Right cardiac atrium (tissue), 5 donors: ENCODE data around the gene CFAP74. TPM values are rescaled to one million over a fixed set of nuclear protein-coding genes. Genes with fewer than 3 reads are reported as not detected.

Source experiments
- ATAC-seq, 2 donors: fragments of 200-7000 bp; cut with Tn5 transposase; one replicate each; pipeline versions ENCODE4 v1.8.0 to v1.9.1; 2020; ENCODE audit warnings: moderate library complexity in 2 of 2, mild to moderate bottlenecking in 1 of 2
- DNase-seq, 3 donors: peaks; one replicate each; pipeline ENCODE4 v3.0.0-alpha.2; 2020
- H3K27ac ChIP-seq: one replicate; pipeline ENCODE4 v1.5.1; 2013; ENCODE audit warnings: mild to moderate bottlenecking, low read length, control low read depth, moderate library complexity
- H3K27me3 ChIP-seq: one replicate; pipeline ENCODE4 v1.6.1; 2013; ENCODE audit not compliant: control insufficient read depth, insufficient read depth
- H3K4me1 ChIP-seq: one replicate; pipeline ENCODE4 v1.6.1; 2013; ENCODE audit warnings: low read length; ENCODE audit not compliant: control insufficient read depth, insufficient read depth
- H3K4me3 ChIP-seq: one replicate; pipeline ENCODE4 v1.5.1; 2013; ENCODE audit warnings: low read length, control low read depth
- H3K9me3 ChIP-seq: one replicate; pipeline ENCODE4 v1.6.1; 2013; ENCODE audit warnings: low read length; ENCODE audit not compliant: control insufficient read depth
- WGBS: extraction: QIAGEN DNeasy Blood & Tissue Kit; methylation state at CpG from one replicate; pipeline ENCODE4 v1.1.7; 2013; 5-methylcytosine and 5-hydroxymethylcytosine counted together
- intact Hi-C, 4 donors: fragments of 100-400 bp; cut with DNase I; formaldehyde crosslinking; loops; one replicate each; pipeline versions ENCODE4 v1.11.0 to v1.14.0; 2022 to 2023
- polyA plus RNA-seq: library from polyadenylated mRNA; stranded (reverse); fragments of 200-250 nt; gene quantifications from one replicate; pipeline ENCODE4 v1.2.3, GENCODE V29; 2013
- total RNA-seq, 4 donors: library from RNA; stranded (reverse); fragmentation: NEBNext Ultra II Directional; extraction: Animal tissue kit (Norgen Biotek cat#: 25700); gene quantifications; one replicate each; pipeline ENCODE4 v1.2.1, GENCODE V29; 2021
- donor health status: healthy with polysubstance abuse.
- donor health status: DM: no; HTN: yes; CAD: no.
- donor health status: DM: no; HTN: no; CAD: no.
- donor health status: DM: no; HTN: yes; CAD: no; lungs with severe emphysema.
- donor health status: DM: yes; HTN: yes; CAD: no.

The CFAP74 gene
- total and polyA plus RNA-seq, 5 donors = 0.11 TPM; not detected in 4

DNA sequence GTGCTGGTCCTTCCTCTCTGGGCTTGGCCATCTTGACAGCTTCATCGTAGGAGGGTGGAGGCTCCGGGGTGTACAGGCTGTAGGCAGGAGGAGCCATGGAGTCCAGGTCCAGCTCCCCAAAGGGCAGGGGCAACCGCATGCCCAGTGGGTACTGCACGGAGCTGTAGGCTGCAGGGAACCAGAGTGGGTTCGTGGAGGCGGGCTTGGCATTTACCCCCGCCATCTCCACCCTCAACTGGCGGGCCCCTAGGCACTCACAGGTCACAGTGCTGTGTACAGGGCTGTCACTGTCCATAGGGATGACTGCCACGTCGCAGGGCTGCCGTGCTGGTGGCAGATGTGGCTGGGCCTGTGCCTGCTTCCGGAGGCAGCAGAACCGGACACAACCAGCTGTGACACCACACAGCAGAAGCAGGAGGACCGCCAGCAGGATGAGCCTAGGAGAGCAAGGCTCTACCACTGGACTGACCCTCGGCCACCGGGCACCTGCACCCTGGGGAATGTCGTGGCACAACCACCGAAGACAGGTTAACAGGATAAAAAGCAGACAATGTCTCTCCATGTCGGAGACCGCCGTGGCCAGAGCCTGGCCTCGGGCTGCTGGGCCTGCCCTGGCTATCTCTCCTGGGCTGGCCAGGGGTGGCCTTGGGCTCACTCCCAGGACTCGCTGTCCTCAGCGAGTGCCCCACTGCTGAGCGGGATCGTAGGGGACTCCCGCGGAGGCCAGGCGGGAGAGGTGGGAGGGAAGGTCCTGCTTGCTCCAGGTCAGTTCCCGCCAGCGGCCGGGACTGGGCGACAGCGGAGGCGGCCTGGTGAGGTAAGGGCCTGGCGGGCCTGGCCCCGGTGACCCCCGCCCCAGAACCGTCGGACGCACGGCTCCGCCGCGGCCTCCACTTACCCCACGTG lies 85.3 kb downstream of the CFAP74 start:
- H3K27me3 ChIP-seq = no peaks in the 10 kb centered on the region
- intact Hi-C loops = no loop called here
- H3K4me3 ChIP-seq = peak overlapping the region; percentile 40
- DNase-seq = peak in 2 of 3 donors; percentile 64 to 68
- H3K9me3 ChIP-seq = no peaks in the 10 kb centered on the region
- no peak for ATAC-seq
- WGBS = 48% methylated on average over 46 of the region's 46 CpGs
- no peaks in the 10 kb centered on the region for H3K4me1 ChIP-seq
- H3K27ac ChIP-seq = no peak overlapping the region

DNA sequence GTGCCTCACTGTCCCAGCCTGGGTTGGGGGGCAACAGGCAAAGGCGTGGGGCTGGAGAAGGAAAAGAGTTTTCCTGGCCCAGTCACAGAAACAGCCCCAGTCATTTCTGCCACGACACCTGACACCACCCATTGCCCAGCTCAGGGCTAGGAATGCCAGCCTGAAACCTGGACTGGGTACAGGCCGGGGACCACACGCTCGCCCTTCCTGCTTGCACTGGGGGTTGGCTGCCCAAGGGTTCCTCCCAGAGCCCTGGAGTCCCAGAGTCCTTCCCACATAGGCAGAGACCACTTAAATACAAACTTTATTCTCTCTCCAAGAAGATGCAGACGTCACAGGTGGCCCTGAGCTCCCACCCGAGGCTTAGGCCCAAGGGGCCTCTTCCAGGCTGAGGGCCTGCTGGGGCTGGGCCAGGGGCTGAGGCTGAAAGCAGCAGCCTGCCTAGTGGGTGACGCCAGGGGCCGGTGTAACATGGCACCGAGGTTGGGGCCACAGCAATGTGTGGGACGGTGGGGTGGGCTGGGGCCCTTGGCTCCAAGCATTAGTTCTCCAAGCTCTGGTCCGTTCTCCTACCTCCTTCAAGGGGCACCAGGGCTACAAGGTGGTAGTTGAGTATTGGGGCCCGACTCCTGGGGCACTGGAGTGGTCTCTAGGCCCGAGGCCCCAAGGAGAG lies 86.1 kb downstream of the CFAP74 start:
- Histone ChIP-seq H3K9me3 (no peaks in the 10 kb centered on the region), H3K4me3 (no peak overlapping the region), H3K27me3 (no peaks in the 10 kb centered on the region), H3K4me1 (no peaks in the 10 kb centered on the region), H3K27ac (no peak overlapping the region)
- ATAC-seq = no peak
- intact Hi-C loops = no loop called here
- WGBS = 94% methylated on average over 14 of the region's 14 CpGs
- peak in 2 of 3 donors; percentile 42 to 55 for DNase-seq

DNA sequence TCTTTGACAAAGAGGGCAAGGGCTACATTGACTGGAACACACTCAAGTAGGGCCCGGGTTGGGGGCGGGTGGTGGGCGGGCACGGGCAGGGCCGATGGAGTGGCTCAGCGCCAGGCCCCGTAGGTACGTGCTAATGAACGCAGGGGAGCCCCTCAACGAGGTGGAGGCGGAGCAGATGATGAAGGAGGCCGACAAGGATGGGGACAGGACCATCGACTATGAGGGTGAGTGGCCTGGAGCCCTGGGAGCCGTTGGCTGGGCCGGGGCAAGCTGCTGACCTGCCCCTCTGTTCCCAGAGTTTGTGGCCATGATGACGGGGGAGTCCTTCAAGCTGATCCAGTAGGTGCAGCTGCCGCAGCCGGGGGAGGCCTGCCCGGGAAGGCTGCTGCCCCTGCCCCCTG lies 86.7 kb downstream of the CFAP74 start:
- WGBS = 86% methylated on average over 19 of the region's 19 CpGs
- intact Hi-C loops = no loop called here
- Histone ChIP-seq H3K27me3 (no peaks in the 10 kb centered on the region), H3K4me3 (no peak overlapping the region), H3K4me1 (no peaks in the 10 kb centered on the region), H3K27ac (no peak overlapping the region), H3K9me3 (no peaks in the 10 kb centered on the region)
- no peak for ATAC-seq
- peak in 2 of 3 donors; percentile 54 to 60 for DNase-seq

DNA sequence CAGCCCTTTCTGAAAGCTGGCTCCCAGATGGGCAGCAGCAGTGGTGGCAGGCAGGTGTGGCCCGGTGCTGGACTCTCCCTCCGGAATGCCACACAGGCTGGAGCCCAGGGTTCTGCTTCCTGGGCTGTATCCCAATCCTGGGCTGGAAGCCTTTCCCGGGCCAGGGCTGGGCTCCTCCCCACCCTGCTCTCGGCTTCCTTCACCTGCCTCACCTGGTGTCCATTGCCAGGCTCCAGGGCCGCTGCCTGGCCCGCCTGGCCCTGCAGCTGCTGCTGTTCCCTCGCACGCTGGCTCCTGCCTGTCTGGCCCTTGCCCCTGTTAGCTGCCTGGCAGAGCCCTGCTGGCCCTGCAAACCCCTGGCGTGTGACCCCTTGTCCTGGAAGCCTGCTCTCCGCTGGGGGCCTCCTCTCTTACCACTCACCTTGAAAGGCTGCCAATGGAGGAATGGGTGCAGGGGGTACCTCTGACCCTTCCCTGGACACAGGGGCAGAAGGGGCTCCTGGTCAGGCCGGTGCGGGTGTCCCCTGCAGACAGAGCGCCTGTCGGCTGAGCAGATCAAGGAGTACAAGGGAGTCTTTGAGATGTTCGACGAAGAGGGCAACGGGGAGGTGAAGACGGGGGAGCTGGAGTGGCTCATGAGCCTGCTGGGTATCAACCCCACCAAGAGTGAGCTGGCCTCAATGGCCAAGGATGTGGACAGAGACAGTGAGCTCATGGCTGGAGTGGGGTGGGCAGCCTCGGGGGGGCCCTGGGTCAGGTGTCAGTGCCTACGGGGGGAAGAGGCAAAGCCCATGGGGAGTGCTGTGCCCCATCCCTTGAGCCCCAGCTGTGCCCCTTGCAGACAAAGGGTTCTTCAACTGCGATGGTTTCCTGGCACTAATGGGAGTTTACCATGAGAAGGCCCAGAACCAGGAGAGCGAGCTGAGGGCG lies 87.4 kb downstream of the CFAP74 start:
- DNase-seq (peak in 2 of 3 donors; percentile 41 to 56), ATAC-seq (no peak)
- intact Hi-C loops = no loop called here
- Histone ChIP-seq H3K4me3 (no peak overlapping the region), H3K4me1 (no peaks in the 10 kb centered on the region), H3K27me3 (no peaks in the 10 kb centered on the region), H3K27ac (no peak overlapping the region), H3K9me3 (no peaks in the 10 kb centered on the region)
- 93% methylated on average over 23 of the region's 23 CpGs for WGBS

DNA sequence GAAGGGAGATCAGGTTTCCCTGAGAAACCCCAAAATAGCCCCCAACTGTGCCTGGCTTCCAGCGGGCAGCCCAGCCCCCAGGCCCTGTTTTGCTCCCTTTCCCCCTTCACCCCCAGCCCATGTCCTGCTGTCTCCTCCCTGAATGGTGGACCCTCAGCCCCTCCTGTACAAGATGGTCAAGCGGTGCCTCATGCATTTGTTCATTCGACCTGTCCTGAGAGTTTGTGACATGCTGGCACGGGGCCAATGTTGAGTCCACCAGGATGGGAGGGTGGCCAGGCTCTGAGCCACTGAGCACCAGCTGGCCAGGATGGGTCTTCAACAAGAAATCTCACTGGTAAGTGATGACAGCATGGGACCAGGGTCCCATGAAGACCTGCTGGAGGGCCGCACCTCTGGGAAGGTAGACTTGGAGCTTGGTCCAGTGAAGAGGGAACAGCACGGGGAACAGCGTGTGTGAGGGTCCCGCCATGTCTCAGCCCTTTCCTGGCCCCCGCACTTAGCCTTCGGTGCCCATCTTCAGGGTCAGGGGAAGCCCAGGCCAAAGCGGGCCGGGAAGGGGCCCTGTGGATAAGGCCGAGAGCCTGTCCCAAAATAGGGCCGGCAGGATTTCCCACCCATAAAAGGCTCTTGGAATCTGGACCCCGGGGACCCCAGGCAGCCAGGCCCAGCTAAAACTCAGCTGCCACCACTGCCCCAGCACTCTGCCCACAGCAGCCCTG lies 88.5 kb downstream of the CFAP74 start, which contains the start of gene CALML6:
TSS of gene CALML6 (plus strand) at position 290 of the 722 bp plus-strand sequence. CDS start at position 311, 21 bp downstream.
- no peak for ATAC-seq
- DNase-seq = peak in 2 of 3 donors; percentile 54 to 55
- Histone ChIP-seq H3K4me1 (no peaks in the 10 kb centered on the region), H3K27ac (no peak within 1 kb of the TSS), H3K9me3 (no peaks in the 10 kb centered on the region), H3K27me3 (no peaks in the 10 kb centered on the region), H3K4me3 (no peak within 1 kb of the TSS)
- intact Hi-C loops = no loop called here
- 84% methylated on average over 15 of the region's 15 CpGs for WGBS

DNA sequence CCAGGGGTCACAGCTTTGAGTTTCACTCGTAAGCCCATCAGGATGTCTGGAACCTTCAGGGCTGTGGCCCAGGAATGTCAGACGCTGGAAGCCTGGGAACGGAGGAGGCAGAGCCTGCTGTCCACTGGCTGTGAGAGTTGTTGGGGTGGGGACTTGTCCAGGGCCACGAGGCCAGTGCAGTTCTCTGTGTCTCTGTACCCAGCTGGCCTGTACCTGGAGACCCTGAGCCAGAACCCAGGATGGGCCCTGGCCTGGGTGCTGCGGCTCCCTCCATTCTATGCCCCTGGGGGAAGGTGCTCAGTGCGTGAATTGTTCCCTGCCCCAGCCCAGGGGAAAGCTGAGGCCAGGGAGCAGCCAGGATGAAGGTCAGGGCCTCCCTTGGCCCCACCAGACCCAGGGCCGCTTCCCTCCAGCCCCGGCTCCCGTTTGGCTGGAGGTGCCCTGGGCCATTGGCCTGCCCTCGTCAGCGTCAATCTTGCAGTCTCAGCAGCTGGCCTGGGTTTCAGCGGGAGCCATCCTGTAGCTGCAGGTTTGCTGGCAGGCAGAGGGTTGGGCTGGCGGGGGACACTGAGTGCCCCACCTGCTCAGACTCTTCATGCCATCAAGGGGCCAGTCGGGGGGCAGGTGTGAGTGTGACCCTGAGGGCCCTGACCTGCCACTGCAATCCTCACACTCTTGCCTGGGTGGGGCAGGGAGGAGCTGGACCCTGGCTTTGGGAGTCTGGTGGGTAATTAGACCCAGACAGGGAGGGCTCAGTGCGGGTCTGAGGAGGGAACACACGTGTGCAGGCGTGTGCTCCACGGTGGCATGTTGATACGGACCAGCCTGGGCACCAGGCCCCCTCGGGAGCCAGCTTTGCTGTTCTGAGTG lies 89.2 kb downstream of the CFAP74 start:
- H3K4me1 ChIP-seq = no peaks in the 10 kb centered on the region
- H3K4me3 ChIP-seq = no peak overlapping the region
- H3K9me3 ChIP-seq = no peaks in the 10 kb centered on the region
- ATAC-seq = no peak
- WGBS = 65% methylated on average over 20 of the region's 20 CpGs
- intact Hi-C loops = no loop called here
- DNase-seq = peak in 2 of 3 donors; percentile 37 to 53
- H3K27ac ChIP-seq = no peak overlapping the region
- no peaks in the 10 kb centered on the region for H3K27me3 ChIP-seq

DNA sequence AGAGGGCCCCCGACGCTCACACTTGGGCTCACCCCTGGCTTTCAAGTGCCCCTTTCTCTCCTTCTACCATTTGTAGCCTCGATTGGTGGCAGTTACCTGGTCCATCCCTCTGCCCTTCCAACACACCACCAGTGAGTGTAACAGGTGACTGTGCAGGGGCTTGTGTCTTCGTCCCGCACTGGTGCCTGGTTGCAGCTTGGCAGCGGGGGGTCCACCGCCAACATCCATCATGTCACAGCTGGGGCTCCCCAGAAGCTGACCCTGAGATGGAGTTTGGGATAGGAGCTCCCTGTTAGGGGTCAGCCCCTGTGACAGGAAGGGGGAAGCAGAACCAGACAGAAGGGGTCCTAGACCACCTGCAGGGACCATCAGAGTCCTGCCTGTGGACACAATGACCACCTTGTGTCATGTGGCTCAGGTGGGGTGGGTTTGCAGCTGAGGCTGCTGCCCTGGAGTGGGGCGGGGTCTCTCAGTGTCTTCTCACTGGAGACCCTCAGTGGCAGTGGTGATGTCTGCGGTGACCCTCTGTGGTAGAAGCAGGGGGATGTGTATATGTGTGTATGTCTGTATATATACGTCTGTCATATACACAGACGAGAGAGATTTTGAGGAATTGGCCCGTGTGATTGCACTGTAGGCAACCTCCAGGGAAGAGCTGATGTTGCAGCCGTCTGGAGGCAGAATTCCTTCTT lies 92.1 kb downstream of the CFAP74 start:
- Histone ChIP-seq H3K4me1 (no peaks in the 10 kb centered on the region), H3K9me3 (no peaks in the 10 kb centered on the region), H3K27me3 (no peaks in the 10 kb centered on the region), H3K4me3 (no peak overlapping the region), H3K27ac (no peak overlapping the region)
- ATAC-seq = no peak
- intact Hi-C loops = no loop called here
- DNase-seq = peak in 2 of 3 donors; percentile 22 to 47
- 85% methylated on average over 13 of the region's 13 CpGs for WGBS

DNA sequence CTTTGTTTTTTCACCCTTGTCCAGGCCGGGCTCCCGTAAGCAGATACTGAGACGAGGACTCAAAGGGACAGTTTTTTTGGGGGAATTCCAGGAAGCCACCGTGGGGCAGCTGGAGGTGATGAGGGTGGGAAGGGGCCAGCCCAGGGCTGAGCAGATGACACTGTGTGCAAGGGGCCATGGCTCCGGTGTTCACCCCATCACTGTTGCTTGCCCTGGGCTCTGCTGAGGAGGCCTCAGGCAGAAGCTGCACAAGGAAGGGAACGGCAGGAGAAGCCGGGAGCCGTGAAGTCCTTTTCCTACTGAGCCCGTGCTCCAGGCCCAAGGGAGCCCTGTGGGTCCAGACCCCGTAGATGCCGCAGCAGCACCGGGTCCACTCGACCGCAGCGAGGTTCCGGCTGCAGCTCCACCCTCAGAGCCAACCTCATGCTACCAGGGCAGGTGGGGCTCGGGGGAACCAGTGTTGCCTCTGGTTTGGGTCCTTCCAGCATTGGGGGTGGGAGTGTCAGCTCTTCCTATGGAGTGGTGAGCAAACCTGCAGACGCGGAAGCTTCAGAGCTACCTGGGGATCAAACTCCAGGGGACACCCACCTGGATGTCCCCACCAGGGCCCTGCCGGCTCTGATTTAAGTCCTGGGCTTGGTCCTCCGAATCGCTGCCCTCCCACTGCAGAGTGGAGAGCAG lies 92.8 kb downstream of the CFAP74 start:
- intact Hi-C loops = no loop called here
- 95% methylated on average over 22 of the region's 22 CpGs for WGBS
- no peaks in the 10 kb centered on the region for H3K9me3 ChIP-seq
- no peak overlapping the region for H3K27ac ChIP-seq
- H3K27me3 ChIP-seq = no peaks in the 10 kb centered on the region
- no peak overlapping the region for H3K4me3 ChIP-seq
- ATAC-seq (no peak), DNase-seq (peak in 2 of 3 donors; percentile 59 to 63)
- no peaks in the 10 kb centered on the region for H3K4me1 ChIP-seq

DNA sequence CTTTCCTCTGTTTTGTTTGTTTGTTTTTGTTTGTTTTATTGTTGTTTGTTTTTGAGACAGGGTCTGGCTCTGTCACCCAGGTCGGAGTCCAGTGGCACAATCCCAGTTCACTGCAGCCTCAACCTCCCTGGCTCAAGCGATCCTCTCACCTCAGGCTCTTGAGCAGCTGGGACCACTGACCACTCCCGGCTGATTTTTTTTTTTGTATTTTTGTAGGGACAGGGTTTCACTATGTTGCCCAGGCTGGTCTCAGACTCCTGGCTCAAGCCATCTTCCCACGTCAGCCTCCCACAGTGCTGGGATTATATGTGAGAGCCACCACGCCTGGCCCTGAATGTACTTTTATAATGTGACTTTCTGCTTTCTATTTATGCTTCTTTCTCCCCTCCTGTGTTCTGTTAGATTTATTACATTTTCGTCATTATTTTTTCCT lies 93.5 kb downstream of the CFAP74 start:
- WGBS = 84% methylated on average over 6 of the region's 6 CpGs
- H3K27ac ChIP-seq = no peak overlapping the region
- H3K9me3 ChIP-seq = no peaks in the 10 kb centered on the region
- no peaks in the 10 kb centered on the region for H3K27me3 ChIP-seq
- DNase-seq = peak in 1 of 3 donors; percentile 16
- intact Hi-C loops = no loop called here
- no peak for ATAC-seq
- H3K4me1 ChIP-seq = no peaks in the 10 kb centered on the region
- no peak overlapping the region for H3K4me3 ChIP-seq
